ENCODE results near the gene DDX20.
"Not testable (repeated sequence)": the region's sequence is repeated elsewhere in the genome, so short reads cannot be mapped to it uniquely, and the experiment has no call there.

Gene DDX20

GRCh38 chr1:111793923-111794322 lies 38.2 kb downstream of the DDX20 start:
- H3K9me3 ChIP-seq (ENCODE audit: low read length) = no peaks in the 10 kb centered on the region
- H3K4me3 ChIP-seq (ENCODE audit: low read depth, low read length, poor library complexity, severe bottlenecking) = no peak overlapping the region
- no peaks in the 10 kb centered on the region for H3K9me2 ChIP-seq (ENCODE audit: low read depth, low read length)
- H4K20me1 ChIP-seq (ENCODE audit: insufficient read depth, low read length) = no peaks in the 10 kb centered on the region
- H3K4me2 ChIP-seq (ENCODE audit: low read length) = no peak overlapping the region
- H3K4me1 ChIP-seq (ENCODE audit: insufficient read depth, low read length, severe bottlenecking) = no peaks in the 10 kb centered on the region
- TF ChIP-seq CTCF (IDR thresholded peaks at IDR 0.05; ENCODE audit: low read length) (no peak), EZH2 (IDR thresholded peaks at IDR 0.05; ENCODE audit: borderline replicate concordance, low read length) (no peak)
- H3K27ac ChIP-seq (ENCODE audit: low read depth, low read length, poor library complexity, severe bottlenecking) = no peak overlapping the region
- no peaks in the 10 kb centered on the region for H3K36me3 ChIP-seq (ENCODE audit: insufficient read depth, low read length)
- H3K79me2 ChIP-seq (ENCODE audit: insufficient read depth, low read length) = no peaks in the 10 kb centered on the region
- no peaks in the 10 kb centered on the region for H3F3A ChIP-seq (ENCODE audit: insufficient read depth, low read length)
- peaks cover 13% of the 10 kb centered on the region for H3K27me3 ChIP-seq (ENCODE audit: insufficient read depth, low read length)
- H2AFZ ChIP-seq (ENCODE audit: low read length) = no peak overlapping the region
- H3K9ac ChIP-seq (ENCODE audit: low read length) = no peak overlapping the region

- Histone ChIP-seq H3K9me3 (ENCODE audit: low read length) (peaks cover 3% of the 10 kb centered on the region; the same call in 1 of the 2 replicates), H3K4me1 (ENCODE audit: insufficient read depth, low read length, severe bottlenecking) (no peaks in the 10 kb centered on the region), H2AFZ (ENCODE audit: low read length) (no peak overlapping the region), H3K4me3 (ENCODE audit: low read depth, low read length, poor library complexity, severe bottlenecking) (no peak overlapping the region), H3K4me2 (ENCODE audit: low read length) (no peak overlapping the region), H3K36me3 (ENCODE audit: insufficient read depth, low read length) (no peaks in the 10 kb centered on the region), H3K27me3 (ENCODE audit: insufficient read depth, low read length) (peaks cover 16% of the 10 kb centered on the region), H3K9ac (ENCODE audit: low read length) (no peak overlapping the region), H4K20me1 (ENCODE audit: insufficient read depth, low read length) (no peaks in the 10 kb centered on the region), H3F3A (ENCODE audit: insufficient read depth, low read length) (no peaks in the 10 kb centered on the region), H3K79me2 (ENCODE audit: insufficient read depth, low read length) (no peaks in the 10 kb centered on the region), H3K9me2 (ENCODE audit: low read depth, low read length) (no peaks in the 10 kb centered on the region), H3K27ac (ENCODE audit: low read depth, low read length, poor library complexity, severe bottlenecking) (no peak overlapping the region)
- TF ChIP-seq CTCF (IDR thresholded peaks at IDR 0.05; ENCODE audit: low read length) (no peak), EZH2 (IDR thresholded peaks at IDR 0.05; ENCODE audit: borderline replicate concordance, low read length) (no peak)
These were observed 39.7 kb downstream of the DDX20 start for GRCh38 chr1:111795401-111795800.

GRCh38 chr1:111798580-111798979 lies 42.9 kb downstream of the DDX20 start:
- TF ChIP-seq CTCF (IDR thresholded peaks at IDR 0.05; ENCODE audit: low read length) = no peak
- TF ChIP-seq EZH2 (IDR thresholded peaks at IDR 0.05; ENCODE audit: borderline replicate concordance, low read length) = no peak
- peaks cover 3% of the 10 kb centered on the region; the same call in 1 of the 2 replicates for H3K27me3 ChIP-seq (ENCODE audit: insufficient read depth, low read length)

GRCh38 chr1:111799722-111800121 lies 44.0 kb downstream of the DDX20 start:
- not testable (repeated sequence) for H3K27ac ChIP-seq (ENCODE audit: low read depth, low read length, poor library complexity, severe bottlenecking); H3K4me2 ChIP-seq (ENCODE audit: low read length); H3K4me3 ChIP-seq (ENCODE audit: low read depth, low read length, poor library complexity, severe bottlenecking); H3K27me3 ChIP-seq (ENCODE audit: insufficient read depth, low read length); H4K20me1 ChIP-seq (ENCODE audit: insufficient read depth, low read length); H3K9me2 ChIP-seq (ENCODE audit: low read depth, low read length); H3K9ac ChIP-seq (ENCODE audit: low read length); H3K4me1 ChIP-seq (ENCODE audit: insufficient read depth, low read length, severe bottlenecking); H2AFZ ChIP-seq (ENCODE audit: low read length); H3F3A ChIP-seq (ENCODE audit: insufficient read depth, low read length); H3K79me2 ChIP-seq (ENCODE audit: insufficient read depth, low read length); H3K36me3 ChIP-seq (ENCODE audit: insufficient read depth, low read length); H3K9me3 ChIP-seq (ENCODE audit: low read length)

More at GRCh38 chr1:111798580-111798979, 42.9 kb downstream of the DDX20 start:
- no peaks in the 10 kb centered on the region for H3F3A ChIP-seq (ENCODE audit: insufficient read depth, low read length)
- no peak overlapping the region for H2AFZ ChIP-seq (ENCODE audit: low read length)
- no peaks in the 10 kb centered on the region for H3K36me3 ChIP-seq (ENCODE audit: insufficient read depth, low read length)
- no peaks in the 10 kb centered on the region for H3K9me2 ChIP-seq (ENCODE audit: low read depth, low read length)
- H3K27ac ChIP-seq (ENCODE audit: low read depth, low read length, poor library complexity, severe bottlenecking) = no peak overlapping the region
- no peaks in the 10 kb centered on the region for H3K79me2 ChIP-seq (ENCODE audit: insufficient read depth, low read length)
- H3K9me3 ChIP-seq (ENCODE audit: low read length) = peaks cover 3% of the 10 kb centered on the region; the same call in 1 of the 2 replicates
- H3K9ac ChIP-seq (ENCODE audit: low read length) = no peak overlapping the region
- no peak overlapping the region for H3K4me3 ChIP-seq (ENCODE audit: low read depth, low read length, poor library complexity, severe bottlenecking)
- H4K20me1 ChIP-seq (ENCODE audit: insufficient read depth, low read length) = no peaks in the 10 kb centered on the region
- no peak overlapping the region for H3K4me2 ChIP-seq (ENCODE audit: low read length)
- H3K4me1 ChIP-seq (ENCODE audit: insufficient read depth, low read length, severe bottlenecking) = no peaks in the 10 kb centered on the region
